KMS-11 (cell line): ENCODE data around the gene FNIP1.

ENCODE experiments used
- H2AFZ ChIP-seq: fragments of 200-600 bp; sonication (generic); 2 replicates; pipeline ENCODE4 v1.6.1; 2016; ENCODE audit warnings: antibody characterized with exemption, mixed run types, low read depth
- H3K27ac ChIP-seq: fragments of 200-600 bp; sonication (generic); 2 replicates; pipeline ENCODE4 v1.6.1; 2016; ENCODE audit warnings: mild to moderate bottlenecking, mixed run types
- H3K27me3 ChIP-seq: fragments of 200-600 bp; sonication (generic); 2 replicates; pipeline ENCODE4 v1.6.1; 2017; ENCODE audit warnings: mild to moderate bottlenecking, low read depth, mixed run types, moderate library complexity; ENCODE audit not compliant: insufficient read depth
- H3K36me3 ChIP-seq: fragments of 200-600 bp; sonication (generic); 2 replicates; pipeline ENCODE4 v1.6.1; 2017; ENCODE audit warnings: mild to moderate bottlenecking, mixed run types; ENCODE audit not compliant: insufficient read depth
- H3K4me1 ChIP-seq: fragments of 200-600 bp; sonication (generic); 2 replicates; pipeline ENCODE4 v1.6.1; 2016; ENCODE audit warnings: mild to moderate bottlenecking, low read depth, mixed run types; ENCODE audit not compliant: poor library complexity, severe bottlenecking
- H3K4me2 ChIP-seq: fragments of 200-600 bp; sonication (generic); 2 replicates; pipeline ENCODE4 v1.7.0; 2016; ENCODE audit warnings: mild to moderate bottlenecking, mixed run types
- H3K4me3 ChIP-seq: fragments of 200-600 bp; sonication (generic); IDR thresholded peaks from 2 replicates; pipeline ENCODE4 v1.6.1; 2017; ENCODE audit warnings: low read depth, low read length, mixed read lengths; ENCODE audit not compliant: insufficient read depth
- H3K79me2 ChIP-seq: fragments of 200-600 bp; sonication (generic); 2 replicates; pipeline ENCODE4 v1.6.1; 2016; ENCODE audit warnings: low read depth, mixed run types; ENCODE audit not compliant: insufficient read depth
- H3K9ac ChIP-seq: fragments of 200-600 bp; sonication (generic); 2 replicates; pipeline ENCODE4 v1.6.1; 2016; ENCODE audit warnings: mild to moderate bottlenecking, mixed run types
- H4K20me1 ChIP-seq: fragments of 200-600 bp; sonication (generic); 2 replicates; pipeline ENCODE4 v1.6.1; 2016; ENCODE audit warnings: mild to moderate bottlenecking, mixed run types; ENCODE audit not compliant: insufficient read depth
- TF ChIP-seq, protein P1 (sequence below): fragments of 200-600 bp; sonication (generic); conservative IDR thresholded peaks from 2 replicates; pipeline ENCODE4 v1.6.1; 2017; ENCODE audit warnings: low read depth, mild to moderate bottlenecking, antibody characterized with exemption, low read length, moderate library complexity, mixed read lengths

The FNIP1 gene

DNA sequence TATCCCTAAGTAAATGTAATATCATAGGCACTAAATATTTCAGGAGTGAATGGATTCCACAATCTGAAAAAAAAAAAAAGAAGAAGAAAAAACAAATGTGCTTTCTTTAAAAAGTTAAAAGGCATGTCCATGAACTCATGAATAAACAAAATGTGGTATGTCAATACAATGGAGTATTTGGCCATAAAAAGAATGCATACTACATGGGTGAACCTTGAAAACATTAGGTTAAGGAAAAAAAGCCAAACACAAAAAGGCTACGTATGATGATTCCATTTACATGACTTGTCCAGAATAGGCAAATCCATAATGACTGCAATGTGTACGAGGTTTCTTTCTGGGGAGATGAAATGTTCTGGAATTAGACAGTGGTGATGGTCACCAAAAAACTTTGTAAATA is 45.3 kb downstream of the FNIP1 start:
- no peaks in the 10 kb centered on the region for H3K27me3 ChIP-seq
- no peak overlapping the region for H3K4me2 ChIP-seq
- H2AFZ ChIP-seq, result no peak overlapping the region
- no peak overlapping the region for H3K4me3 ChIP-seq
- H3K27ac ChIP-seq, result no peak overlapping the region
- H3K79me2 ChIP-seq, result peaks cover 77% of the 10 kb centered on the region
- H3K36me3 ChIP-seq, result no peaks in the 10 kb centered on the region
- H3K4me1 ChIP-seq, result peaks cover 61% of the 10 kb centered on the region
- H4K20me1 ChIP-seq, result no peaks in the 10 kb centered on the region
- TF ChIP-seq, protein P1, sequence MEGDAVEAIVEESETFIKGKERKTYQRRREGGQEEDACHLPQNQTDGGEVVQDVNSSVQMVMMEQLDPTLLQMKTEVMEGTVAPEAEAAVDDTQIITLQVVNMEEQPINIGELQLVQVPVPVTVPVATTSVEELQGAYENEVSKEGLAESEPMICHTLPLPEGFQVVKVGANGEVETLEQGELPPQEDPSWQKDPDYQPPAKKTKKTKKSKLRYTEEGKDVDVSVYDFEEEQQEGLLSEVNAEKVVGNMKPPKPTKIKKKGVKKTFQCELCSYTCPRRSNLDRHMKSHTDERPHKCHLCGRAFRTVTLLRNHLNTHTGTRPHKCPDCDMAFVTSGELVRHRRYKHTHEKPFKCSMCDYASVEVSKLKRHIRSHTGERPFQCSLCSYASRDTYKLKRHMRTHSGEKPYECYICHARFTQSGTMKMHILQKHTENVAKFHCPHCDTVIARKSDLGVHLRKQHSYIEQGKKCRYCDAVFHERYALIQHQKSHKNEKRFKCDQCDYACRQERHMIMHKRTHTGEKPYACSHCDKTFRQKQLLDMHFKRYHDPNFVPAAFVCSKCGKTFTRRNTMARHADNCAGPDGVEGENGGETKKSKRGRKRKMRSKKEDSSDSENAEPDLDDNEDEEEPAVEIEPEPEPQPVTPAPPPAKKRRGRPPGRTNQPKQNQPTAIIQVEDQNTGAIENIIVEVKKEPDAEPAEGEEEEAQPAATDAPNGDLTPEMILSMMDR, result no peak
- no peak overlapping the region for H3K9ac ChIP-seq

DNA sequence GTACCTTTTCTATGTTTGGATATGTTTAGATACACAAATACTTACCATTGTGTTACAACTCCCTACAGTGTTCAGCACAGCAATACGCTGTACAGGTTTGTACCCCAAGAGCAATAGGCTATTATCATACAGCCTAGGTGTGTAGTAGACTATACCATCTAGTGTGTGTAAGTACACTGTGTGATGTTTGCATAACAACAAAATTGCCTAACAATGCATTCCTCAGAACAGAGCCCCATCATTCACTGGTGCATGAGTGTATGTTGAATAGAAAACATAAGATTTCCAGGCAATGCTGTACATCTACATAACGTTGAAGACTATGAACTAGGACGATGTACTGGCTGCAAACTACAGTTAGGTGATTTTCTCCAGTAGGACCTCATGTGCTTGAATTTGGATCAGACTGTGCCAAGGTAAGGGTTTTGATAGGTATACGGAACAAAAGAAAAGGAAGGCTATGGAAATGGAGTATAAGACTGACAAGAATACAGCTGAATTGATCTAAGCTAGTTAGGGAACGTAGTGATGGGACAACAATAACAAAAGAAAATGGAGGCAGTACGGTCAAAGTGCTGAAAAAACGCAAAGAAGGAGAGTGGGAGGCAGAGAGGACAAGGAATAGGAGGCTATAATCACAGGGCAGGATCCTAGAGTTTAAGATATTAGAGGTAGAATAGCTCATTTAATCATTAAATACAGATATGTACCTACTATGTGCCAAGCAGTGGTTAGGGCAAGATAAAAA is 46.9 kb downstream of the FNIP1 start:
- no peak overlapping the region for H2AFZ ChIP-seq
- H3K36me3 ChIP-seq, result no peaks in the 10 kb centered on the region
- no peak overlapping the region for H3K27ac ChIP-seq
- peaks cover 69% of the 10 kb centered on the region for H3K79me2 ChIP-seq
- H3K9ac ChIP-seq, result no peak overlapping the region
- H3K27me3 ChIP-seq, result no peaks in the 10 kb centered on the region
- H4K20me1 ChIP-seq, result no peaks in the 10 kb centered on the region
- TF ChIP-seq, protein P1, result no peak
- peaks cover 47% of the 10 kb centered on the region for H3K4me1 ChIP-seq
- H3K4me3 ChIP-seq, result no peak overlapping the region
- no peak overlapping the region for H3K4me2 ChIP-seq

DNA sequence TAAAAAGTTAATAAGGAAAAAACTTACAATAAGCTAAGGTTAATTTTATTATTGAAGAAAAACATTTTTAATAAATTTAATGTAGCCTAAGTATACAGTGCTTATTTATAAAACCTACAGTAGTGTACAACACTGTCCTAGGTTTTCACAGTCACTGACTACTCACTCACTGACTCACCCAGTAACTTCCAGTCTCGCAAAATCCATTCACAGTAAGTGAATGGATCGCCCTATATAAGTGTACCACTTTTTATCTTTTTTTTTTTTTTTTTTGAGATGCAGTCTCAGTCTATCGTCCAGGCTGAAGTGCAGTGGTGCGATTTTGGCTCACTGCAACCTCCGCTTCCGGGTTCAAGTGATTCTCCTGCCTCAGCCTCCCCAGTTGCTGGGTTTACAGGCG is 47.7 kb downstream of the FNIP1 start:
- H3K36me3 ChIP-seq, result no peaks in the 10 kb centered on the region
- H2AFZ ChIP-seq, result no peak overlapping the region
- peak overlapping the region; percentile 95; the same call in 1 of the 2 replicates for H3K4me2 ChIP-seq
- H3K27me3 ChIP-seq, result no peaks in the 10 kb centered on the region
- peaks cover 62% of the 10 kb centered on the region for H3K79me2 ChIP-seq
- H3K27ac ChIP-seq, result no peak overlapping the region; the same call in 1 of the 2 replicates
- H4K20me1 ChIP-seq, result no peaks in the 10 kb centered on the region
- no peak overlapping the region for H3K9ac ChIP-seq
- TF ChIP-seq, protein P1, result no peak
- H3K4me1 ChIP-seq, result peaks cover 39% of the 10 kb centered on the region
- H3K4me3 ChIP-seq, result no peak overlapping the region

DNA sequence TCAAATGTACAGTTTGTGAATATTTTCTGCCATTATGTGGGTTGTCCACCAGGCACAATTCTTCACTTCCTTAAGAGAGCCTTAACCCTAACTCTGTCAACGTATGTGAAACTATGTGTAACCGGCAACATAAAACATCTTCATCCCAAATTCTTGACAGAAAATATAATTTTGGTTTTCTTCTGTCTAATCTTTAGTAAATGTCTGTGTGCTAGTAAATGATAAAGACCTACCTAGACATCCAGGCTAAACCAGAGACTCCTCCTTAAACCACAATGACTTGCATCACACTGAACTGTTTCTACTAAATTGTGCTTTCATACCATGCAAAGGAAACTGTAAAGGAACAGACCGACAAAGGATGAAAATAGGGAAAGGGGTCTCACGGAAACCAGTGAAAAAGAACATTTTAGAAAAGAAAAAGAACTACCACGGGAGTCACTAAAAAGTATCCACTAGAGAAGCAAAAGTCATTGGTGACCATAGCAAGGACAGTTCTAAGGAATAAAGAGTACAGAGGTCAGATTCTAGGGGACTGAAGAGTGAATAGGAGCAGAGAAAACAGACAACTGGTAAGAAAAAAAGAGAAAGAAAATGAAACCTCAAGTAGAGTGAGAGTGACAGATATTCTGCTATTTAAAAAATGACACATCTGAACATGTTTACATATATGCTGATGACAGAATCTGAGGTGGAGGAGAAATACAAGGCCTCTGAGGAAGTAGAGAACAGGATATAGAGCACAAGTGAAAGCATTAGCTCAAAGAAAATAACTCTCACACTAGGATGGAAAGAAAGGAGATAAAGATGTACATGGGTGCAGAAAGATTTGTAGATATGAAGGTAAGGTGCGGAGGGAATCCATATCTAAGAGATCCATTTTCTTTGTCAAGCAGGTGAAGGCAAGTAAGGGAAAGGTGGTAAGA is 49.4 kb downstream of the FNIP1 start:
- no peaks in the 10 kb centered on the region for H4K20me1 ChIP-seq
- H3K4me2 ChIP-seq, result peak overlapping the region; percentile 95

More for the DNA sequence above, 49.4 kb downstream of the FNIP1 start:
- Histone ChIP-seq H3K27me3 (no peaks in the 10 kb centered on the region), H2AFZ (no peak overlapping the region), H3K4me1 (peaks cover 35% of the 10 kb centered on the region), H3K27ac (peak overlapping the region; percentile 91), H3K4me3 (no peak overlapping the region), H3K36me3 (no peaks in the 10 kb centered on the region), H3K9ac (peak overlapping the region; percentile 52; the same call in 1 of the 2 replicates), H3K79me2 (peaks cover 47% of the 10 kb centered on the region)
- TF ChIP-seq, protein P1, result no peak
